IMR-90 (cell line): Measurements from ENCODE around the gene DARS1. TPM values are rescaled to one million over a fixed set of nuclear protein-coding genes. Genes with fewer than 3 reads are reported as not detected.
A peak's percentile ranks its signal among the peaks of the same experiment; 100 is the strongest.

Experiments
- ATAC-seq: fragments of 200-7000 bp; cut with Tn5 transposase; 2 replicates; pipeline ENCODE4 v1.9.1; 2020; ENCODE audit warnings: low read depth, mild to moderate bottlenecking, moderate library complexity
- BruUV-seq: library from RNA; stranded (reverse); fragments of 400-500 nt; replicated peaks from 2 replicates; lab custom pipeline; 2021; lab: Mats Ljungman, UMichigan
- CTCF ChIA-PET: fragments of 300-600 bp; formaldehyde crosslinking; extraction: SDS; loops from one replicate; lab custom pipeline; 2021; ENCODE audit warnings: antibody characterized with exemption; lab: Yijun Ruan, JAX
- POLR2A ChIA-PET: fragments of 300-600 bp; sonication (Branson Sonifier 250); formaldehyde crosslinking; loops from one replicate; lab custom pipeline; 2022; ENCODE audit warnings: antibody characterized with exemption; ENCODE audit not compliant: unreplicated experiment; lab: Charles Lee
- DNase-seq: peaks from one replicate; pipeline ENCODE4 v3.0.0; 2013
- H2AFZ ChIP-seq: replicated peaks from 2 replicates; pipeline ENCODE3; 2013; ENCODE audit warnings: low read length, mild to moderate bottlenecking; ENCODE audit not compliant: poor library complexity
- H2AK5ac ChIP-seq: 2 replicates; pipeline ENCODE4 v1.6.1; 2013; ENCODE audit warnings: low read depth, low read length, inconsistent platforms
- H2AK9ac ChIP-seq: replicated peaks from 2 replicates; pipeline ENCODE3; 2013; ENCODE audit warnings: mild to moderate bottlenecking, low read depth, low read length, moderate library complexity; ENCODE audit not compliant: poor library complexity
- H2BK120ac ChIP-seq: 2 replicates; pipeline ENCODE4 v1.6.1; 2013; ENCODE audit warnings: low read depth, low read length, inconsistent platforms
- H2BK15ac ChIP-seq: 3 replicates; pipeline ENCODE4 v1.6.1; 2013; ENCODE audit warnings: low read depth, low read length, inconsistent platforms
- H2BK20ac ChIP-seq: 2 replicates; pipeline ENCODE4 v1.6.1; 2013; ENCODE audit warnings: low read depth, mild to moderate bottlenecking, inconsistent platforms, low read length, moderate library complexity
- H2BK5ac ChIP-seq: 2 replicates; pipeline ENCODE4 v1.6.1; 2013; ENCODE audit warnings: mild to moderate bottlenecking, low read depth, low read length, inconsistent platforms; ENCODE audit not compliant: poor library complexity, severe bottlenecking
- H3K14ac ChIP-seq: replicated peaks from 2 replicates; pipeline ENCODE4 v1.6.1; 2013; ENCODE audit warnings: low read depth, low read length, inconsistent platforms
- H3K18ac ChIP-seq: 2 replicates; pipeline ENCODE4 v1.6.1; 2013; ENCODE audit warnings: low read depth, low read length, control low read depth
- H3K23ac ChIP-seq: 2 replicates; pipeline ENCODE4 v1.6.1; 2013; ENCODE audit warnings: low read depth, low read length, inconsistent platforms
- H3K27ac ChIP-seq: 2 replicates; pipeline ENCODE4 v1.5.1; 2013; ENCODE audit warnings: mild to moderate bottlenecking, control low read depth, low read length; ENCODE audit not compliant: insufficient read depth
- H3K27me3 ChIP-seq: 2 replicates; pipeline ENCODE4 v1.6.1; 2013; ENCODE audit warnings: low read length; ENCODE audit not compliant: control insufficient read depth, insufficient read depth
- H3K36me3 ChIP-seq: 2 replicates; pipeline ENCODE4 v1.6.1; 2013; ENCODE audit warnings: low read length, mixed read lengths; ENCODE audit not compliant: control insufficient read depth, insufficient read depth
- H3K4ac ChIP-seq: 2 replicates; pipeline ENCODE4 v1.6.1; 2013; ENCODE audit warnings: low read depth, low read length, inconsistent platforms
- H3K4me1 ChIP-seq: 2 replicates; pipeline ENCODE4 v1.6.1; 2013; ENCODE audit warnings: low read length, mixed read lengths; ENCODE audit not compliant: control insufficient read depth, insufficient read depth
- H3K4me2 ChIP-seq: 2 replicates; pipeline ENCODE4 v1.6.1; 2013; ENCODE audit warnings: low read depth, mild to moderate bottlenecking, control low read depth, low read length, moderate library complexity
- H3K4me3 ChIP-seq: 2 replicates; pipeline ENCODE4 v1.5.1; 2013; ENCODE audit warnings: low read depth, mild to moderate bottlenecking, control low read depth, low read length, moderate library complexity; ENCODE audit not compliant: insufficient read depth
- H3K56ac ChIP-seq: 2 replicates; pipeline ENCODE4 v1.6.1; 2013; ENCODE audit warnings: low read length, inconsistent platforms; ENCODE audit not compliant: insufficient read depth; ENCODE audit errors: extremely low read depth
- H3K79me1 ChIP-seq, 2 experiments: 2 replicates each; pipeline ENCODE4 v1.6.1; 2013; ENCODE audit warnings: low read length in 2 of 2, inconsistent platforms in 1 of 2, low read depth in 1 of 2
- H3K9ac ChIP-seq: 2 replicates; pipeline ENCODE4 v1.6.1; 2013; ENCODE audit warnings: low read depth, low read length, control low read depth
- H3K9me1 ChIP-seq: 2 replicates; pipeline ENCODE4 v1.6.1; 2013; ENCODE audit warnings: low read length, inconsistent platforms; ENCODE audit not compliant: insufficient read depth
- H3K9me3 ChIP-seq: 2 replicates; pipeline ENCODE4 v1.6.1; 2013; ENCODE audit warnings: low read length; ENCODE audit not compliant: control insufficient read depth, insufficient read depth
- H4K20me1 ChIP-seq: 2 replicates; pipeline ENCODE4 v1.6.1; 2013; ENCODE audit warnings: low read length, inconsistent platforms; ENCODE audit not compliant: insufficient read depth
- H4K5ac ChIP-seq: 2 replicates; pipeline ENCODE4 v1.6.1; 2013; ENCODE audit warnings: mild to moderate bottlenecking, low read depth, low read length, control low read depth
- H4K8ac ChIP-seq, 2 experiments: 2 replicates each; pipeline ENCODE4 v1.6.1; 2013; ENCODE audit warnings: low read depth in 2 of 2, low read length in 2 of 2, control low read depth in 1 of 2, inconsistent platforms in 1 of 2
- H4K91ac ChIP-seq: 2 replicates; pipeline ENCODE4 v1.6.1; 2013; ENCODE audit warnings: low read depth, low read length, inconsistent platforms; ENCODE audit not compliant: insufficient read depth
- BHLHE40 ChIP-seq: fragments of 150-350 bp; IDR thresholded peaks from 2 replicates; pipeline ENCODE4 v1.6.1; 2016; ENCODE audit warnings: mild to moderate bottlenecking, low read depth, low read length
- CHD1 ChIP-seq: IDR thresholded peaks from 2 replicates; pipeline ENCODE4 v1.6.1; 2012; ENCODE audit warnings: low read depth, low read length, improper control_type of control experiment
- ELK1 ChIP-seq: fragments of 150-350 bp; IDR thresholded peaks from 2 replicates; pipeline ENCODE4 v1.6.1; 2016; ENCODE audit warnings: low read depth, mild to moderate bottlenecking, low read length, moderate library complexity, borderline replicate concordance
- FOS ChIP-seq: fragments of 150-350 bp; IDR thresholded peaks from 2 replicates; pipeline ENCODE4 v1.6.1; 2016; ENCODE audit warnings: low read depth, low read length
- MXI1 ChIP-seq: IDR thresholded peaks from 2 replicates; pipeline ENCODE4 v1.6.1; 2012; ENCODE audit warnings: low read depth, mild to moderate bottlenecking, low read length, moderate library complexity, borderline replicate concordance
- NFE2L2 ChIP-seq: fragments of 150-350 bp; IDR thresholded peaks from 2 replicates; pipeline ENCODE4 v1.6.1; 2016; ENCODE audit warnings: low read depth, mild to moderate bottlenecking, low read length
- POLR2A ChIP-seq: IDR thresholded peaks from 2 replicates; pipeline ENCODE4 v1.6.1; 2012; ENCODE audit warnings: mild to moderate bottlenecking, low read depth, low read length
- RAD21 ChIP-seq: IDR thresholded peaks from 2 replicates; pipeline ENCODE4 v1.6.1; 2012; ENCODE audit warnings: low read length, improper control_type of control experiment
- RFX5 ChIP-seq: IDR thresholded peaks from 2 replicates; pipeline ENCODE4 v1.8.0; 2012; ENCODE audit warnings: low read depth, mild to moderate bottlenecking, low read length, moderate library complexity
- SMC3 ChIP-seq: fragments of 150-350 bp; IDR thresholded peaks from 2 replicates; pipeline ENCODE4 v1.6.1; 2016; ENCODE audit warnings: low read depth, mild to moderate bottlenecking, antibody characterized with exemption, low read length, moderate library complexity
- WGBS, 2 experiments: methylation state at CpG; one replicate each; pipeline versions ENCODE4 v1.1.5 to v1.1.7; 2013; ENCODE audit warnings: missing lambda C conversion rate in 2 of 2; ENCODE audit not compliant: insufficient read length in 1 of 2; ENCODE audit errors: extremely low coverage in 2 of 2; 5-methylcytosine and 5-hydroxymethylcytosine counted together
- dilution Hi-C: fragments of 300-500 bp; cut with HindIII; formaldehyde crosslinking; loops from one replicate; pipeline ENCODE4 v1.14.3; 2018; ENCODE audit warnings: low sequenced_read_pairs; ENCODE audit not compliant: unreplicated experiment
- in situ Hi-C: fragments of 300-500 bp; cut with MboI; formaldehyde crosslinking; loops from 3 replicates; pipeline ENCODE4 v1.14.3; 2019; ENCODE audit warnings: low sequenced_read_pairs, inconsistent platforms, mixed read lengths
- intact Hi-C: fragments of 100-400 bp; cut with micrococcal nuclease; formaldehyde crosslinking; loops from 2 replicates; pipeline ENCODE4 v1.10.0; 2022
- polyA plus RNA-seq, 3 experiments: library from polyadenylated mRNA; depleted of rRNA; stranded (reverse); fragments of >200 nt; gene quantifications; 2 replicates each; pipeline ENCODE4 v1.2.3, GENCODE V29; 2012; ENCODE audit warnings: low replicate concordance in 1 of 3
- total RNA-seq: library from RNA; depleted of rRNA; stranded (reverse); fragments of >200 nt; gene quantifications from 2 replicates; pipeline ENCODE4 v1.2.3, GENCODE V29; 2012

The DARS1 gene
- total and polyA plus RNA-seq, 2 of the 4 experiments (the other 2 are of a cell fraction): 56.5 to 66.5 TPM

- Histone ChIP-seq H3K4me1 (peaks cover 3% of the 10 kb centered on the region; the same call in 1 of the 2 replicates), H3K23ac (no peak overlapping the region), H2AK5ac (no peak overlapping the region), H3K4ac (no peak overlapping the region), H3K27ac (no peak overlapping the region), H4K5ac (no peak overlapping the region), H2AK9ac (no peak overlapping the region), H3K56ac (no peak overlapping the region), H3K18ac (no peak overlapping the region), H4K91ac (no peak overlapping the region), H3K14ac (no peak overlapping the region), H4K20me1 (no peaks in the 10 kb centered on the region), H4K8ac (no peak overlapping the region), H3K9ac (no peak overlapping the region), H2BK5ac (no peak overlapping the region), H3K27me3 (peaks cover 1% of the 10 kb centered on the region; the same call in 1 of the 2 replicates), H2BK15ac (no peak overlapping the region), H2BK20ac (no peak overlapping the region), H3K9me1 (no peaks in the 10 kb centered on the region), H3K36me3 (no peaks in the 10 kb centered on the region), H3K79me1 (no peaks in the 10 kb centered on the region), H2AFZ (no peak overlapping the region), H3K9me3 (no peaks in the 10 kb centered on the region), H2BK120ac (no peak overlapping the region), H3K4me2 (no peak overlapping the region), H3K4me3 (no peak overlapping the region)
- CTCF ChIA-PET: no interaction called here
- DNase-seq: peak; percentile 16
- ATAC-seq: no peak
- TF ChIP-seq RAD21: no peak
- TF ChIP-seq BHLHE40: no peak
- no peak for TF ChIP-seq RFX5
- TF ChIP-seq MXI1: no peak
- TF ChIP-seq SMC3: no peak
- no peak for TF ChIP-seq POLR2A
- no peak for TF ChIP-seq NFE2L2
- no peak for TF ChIP-seq FOS
- TF ChIP-seq CHD1: no peak
- no peak for TF ChIP-seq ELK1
- dilution Hi-C loops: no loop called here
- WGBS, 2 experiments: no CpG with 5 or more reads among the region's 3 CpGs
- POLR2A ChIA-PET: no interaction called here
- BruUV-seq: no TSS peak
- intact Hi-C loops: no loop called here
- in situ Hi-C loops: no loop called here
Observed at GRCh38 chr2:136024616-136025015, 39.2 kb upstream of the DARS1 start.
